Ishikawa (cell line): ENCODE measurements around the gene GDF15.

ENCODE experiments used
- EGR1 ChIP-seq: IDR thresholded peaks from 2 replicates; pipeline ENCODE4 v1.6.1; 2012
- TAF1 ChIP-seq: IDR thresholded peaks from 2 replicates; pipeline ENCODE4 v1.6.1; 2012; ENCODE audit warnings: low read depth, mild to moderate bottlenecking
- TF ChIP-seq, protein P1 (sequence below): IDR thresholded peaks from 2 replicates; pipeline ENCODE4 v1.6.1; 2012

DNA sequence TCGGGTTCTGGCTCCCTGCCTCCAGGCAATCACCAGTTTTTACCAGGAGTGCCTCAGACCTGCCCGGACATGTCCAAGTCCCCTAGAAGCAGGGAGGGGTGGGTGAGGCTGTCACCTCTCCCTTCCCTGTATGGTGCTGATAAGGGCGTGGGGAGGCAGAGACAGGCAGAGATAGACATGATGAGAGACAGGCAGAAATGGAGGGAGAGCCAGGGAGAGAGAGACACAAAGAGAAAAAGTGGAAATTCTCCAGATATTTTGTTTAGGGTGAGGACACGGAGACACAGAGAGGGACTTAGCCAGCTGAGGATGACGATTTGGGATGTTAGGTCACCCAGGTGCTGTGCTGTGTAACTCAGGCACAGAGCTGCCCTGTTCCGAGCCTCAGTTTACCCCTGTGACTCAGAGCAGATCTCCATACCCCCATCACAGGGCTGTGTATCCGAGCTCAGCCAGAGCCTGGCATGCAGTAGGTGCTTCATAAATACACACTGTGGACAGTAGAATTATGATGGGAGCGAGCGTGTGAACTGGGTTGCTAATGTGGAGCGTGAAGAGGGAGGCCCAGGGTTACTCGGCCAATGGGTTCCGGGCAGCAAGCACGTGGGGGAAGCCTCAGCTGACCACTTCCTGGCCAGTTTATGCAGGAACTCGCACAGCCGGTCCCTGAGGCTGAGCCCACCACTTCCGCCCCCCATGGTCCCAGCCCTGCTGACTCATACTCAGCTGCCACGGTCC, 11.9 kb upstream of the GDF15 start:
- TF ChIP-seq EGR1 (peak; percentile 81), TAF1 (peak; percentile 23; the same call in 1 of the 2 replicates)
- TF ChIP-seq, protein P1, sequence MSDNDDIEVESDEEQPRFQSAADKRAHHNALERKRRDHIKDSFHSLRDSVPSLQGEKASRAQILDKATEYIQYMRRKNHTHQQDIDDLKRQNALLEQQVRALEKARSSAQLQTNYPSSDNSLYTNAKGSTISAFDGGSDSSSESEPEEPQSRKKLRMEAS: peak; percentile 99
